PC-9 (cell line): ENCODE results near the gene CITED1. TPM values are rescaled to one million over a fixed set of nuclear protein-coding genes. Genes with fewer than 3 reads are reported as not detected.

Source experiments
- BruUV-seq: library from RNA; stranded (reverse); fragments of 400-500 nt; replicated peaks from 2 replicates; lab custom pipeline; 2021; lab: Mats Ljungman, UMichigan
- CTCF ChIA-PET: fragments of 300-600 bp; sonication (Branson Sonifier 250); formaldehyde crosslinking; loops from one replicate; lab custom pipeline; 2022; ENCODE audit warnings: antibody characterized with exemption; lab: Charles Lee
- POLR2A ChIA-PET: fragments of 300-600 bp; sonication (Branson Sonifier 250); formaldehyde crosslinking; loops from one replicate; lab custom pipeline; 2022; ENCODE audit warnings: antibody characterized with exemption; ENCODE audit not compliant: unreplicated experiment; lab: Charles Lee
- DNase-seq, 2 experiments: peaks; one replicate each; pipeline versions ENCODE4 v3.0.0 to v3.0.0-alpha.2; 2015 to 2022; ENCODE audit warnings: mixed read lengths in 1 of 2
- H2AFZ ChIP-seq: fragments of 200-600 bp; sonication (generic); 2 replicates; pipeline ENCODE4 v1.8.1; 2017; ENCODE audit warnings: antibody characterized with exemption
- H3F3A ChIP-seq: fragments of 200-600 bp; sonication (generic); 2 replicates; pipeline ENCODE4 v1.8.1; 2017; ENCODE audit warnings: antibody characterized with exemption, mild to moderate bottlenecking, low read depth; ENCODE audit not compliant: insufficient read depth
- H3K27ac ChIP-seq: fragments of 200-600 bp; sonication (generic); 2 replicates; pipeline ENCODE4 v1.6.1; 2016; ENCODE audit warnings: mixed run types
- H3K27me3 ChIP-seq: fragments of 200-600 bp; sonication (generic); 2 replicates; pipeline ENCODE4 v1.6.1; 2016; ENCODE audit warnings: low read depth, mixed run types; ENCODE audit not compliant: insufficient read depth
- H3K36me3 ChIP-seq: fragments of 200-600 bp; sonication (generic); 2 replicates; pipeline ENCODE4 v1.6.1; 2016; ENCODE audit warnings: low read depth, mixed run types
- H3K4me1 ChIP-seq: fragments of 200-600 bp; sonication (generic); replicated peaks from 2 replicates; pipeline ENCODE4 v1.6.1; 2016; ENCODE audit warnings: mixed run types; ENCODE audit not compliant: insufficient read depth
- H3K4me2 ChIP-seq: fragments of 200-600 bp; sonication (generic); 2 replicates; pipeline ENCODE4 v1.6.1; 2017; ENCODE audit warnings: mixed run types
- H3K4me3 ChIP-seq: fragments of 200-600 bp; sonication (generic); 2 replicates; pipeline ENCODE4 v1.6.1; 2016; ENCODE audit warnings: mixed run types
- H3K79me2 ChIP-seq: fragments of 200-600 bp; sonication (generic); 2 replicates; pipeline ENCODE4 v1.6.1; 2017; ENCODE audit warnings: low read depth, mixed run types
- H3K9me2 ChIP-seq: fragments of 200-600 bp; sonication (generic); 2 replicates; pipeline ENCODE4 v1.8.1; 2017; ENCODE audit warnings: mild to moderate bottlenecking; ENCODE audit not compliant: insufficient read depth
- H3K9me3 ChIP-seq: fragments of 200-600 bp; sonication (generic); 2 replicates; pipeline ENCODE4 v1.8.1; 2016; ENCODE audit warnings: low read depth; ENCODE audit not compliant: insufficient read depth
- H4K20me1 ChIP-seq: fragments of 200-600 bp; sonication (generic); 2 replicates; pipeline ENCODE4 v1.8.1; 2017; ENCODE audit not compliant: insufficient read depth
- EZH2 ChIP-seq: fragments of 200-600 bp; sonication (generic); IDR thresholded peaks from 2 replicates; pipeline ENCODE4 v1.8.0; 2017; ENCODE audit warnings: antibody characterized with exemption, low read depth
- intact Hi-C: fragments of 100-400 bp; cut with micrococcal nuclease; formaldehyde crosslinking; loops from one replicate; pipeline ENCODE4 v1.10.0; 2022; ENCODE audit not compliant: unreplicated experiment
- total RNA-seq: library from RNA; stranded (reverse); gene quantifications from 2 replicates; pipeline ENCODE4 v1.2.3, GENCODE V29; 2021
- TF ChIP-seq, protein P1 (sequence below): fragments of 200-600 bp; sonication (generic); conservative IDR thresholded peaks from 2 replicates; pipeline ENCODE4 v1.6.1; 2017; ENCODE audit warnings: mixed run types, antibody characterized with exemption, mild to moderate bottlenecking, moderate library complexity

Gene CITED1
- total RNA-seq, 1 experiment from 2014 or later, result not detected

DNA sequence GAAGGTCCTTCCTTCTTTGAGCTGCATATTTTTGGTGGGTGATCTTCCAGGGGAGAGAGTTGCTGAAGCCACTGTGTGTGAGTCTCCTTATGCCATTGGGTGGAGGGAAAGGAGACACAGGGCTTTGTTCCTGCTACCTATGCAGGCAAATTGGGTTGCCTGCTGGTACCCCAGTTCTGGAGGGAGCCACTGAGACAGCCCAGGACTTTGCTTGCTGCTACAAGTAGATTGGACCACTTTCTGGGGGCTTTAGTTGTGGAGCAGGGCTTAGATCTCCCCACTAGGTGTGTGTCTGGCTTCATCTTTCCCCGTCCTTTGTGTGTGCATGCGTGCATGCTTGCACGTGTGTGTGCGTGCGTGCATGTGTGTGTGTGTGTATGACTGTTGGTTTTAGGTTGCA, 10.0 kb downstream of the CITED1 start:
- Histone ChIP-seq H3K79me2 (no peaks in the 10 kb centered on the region), H3K9me2 (no peaks in the 10 kb centered on the region), H3K36me3 (no peaks in the 10 kb centered on the region), H4K20me1 (no peaks in the 10 kb centered on the region), H3K9me3 (no peaks in the 10 kb centered on the region), H2AFZ (no peak overlapping the region), H3K27ac (no peak overlapping the region), H3K4me3 (no peak overlapping the region), H3K27me3 (no peaks in the 10 kb centered on the region), H3K4me2 (no peak overlapping the region), H3K4me1 (no peaks in the 10 kb centered on the region), H3F3A (no peaks in the 10 kb centered on the region)
- TF ChIP-seq, protein P1, sequence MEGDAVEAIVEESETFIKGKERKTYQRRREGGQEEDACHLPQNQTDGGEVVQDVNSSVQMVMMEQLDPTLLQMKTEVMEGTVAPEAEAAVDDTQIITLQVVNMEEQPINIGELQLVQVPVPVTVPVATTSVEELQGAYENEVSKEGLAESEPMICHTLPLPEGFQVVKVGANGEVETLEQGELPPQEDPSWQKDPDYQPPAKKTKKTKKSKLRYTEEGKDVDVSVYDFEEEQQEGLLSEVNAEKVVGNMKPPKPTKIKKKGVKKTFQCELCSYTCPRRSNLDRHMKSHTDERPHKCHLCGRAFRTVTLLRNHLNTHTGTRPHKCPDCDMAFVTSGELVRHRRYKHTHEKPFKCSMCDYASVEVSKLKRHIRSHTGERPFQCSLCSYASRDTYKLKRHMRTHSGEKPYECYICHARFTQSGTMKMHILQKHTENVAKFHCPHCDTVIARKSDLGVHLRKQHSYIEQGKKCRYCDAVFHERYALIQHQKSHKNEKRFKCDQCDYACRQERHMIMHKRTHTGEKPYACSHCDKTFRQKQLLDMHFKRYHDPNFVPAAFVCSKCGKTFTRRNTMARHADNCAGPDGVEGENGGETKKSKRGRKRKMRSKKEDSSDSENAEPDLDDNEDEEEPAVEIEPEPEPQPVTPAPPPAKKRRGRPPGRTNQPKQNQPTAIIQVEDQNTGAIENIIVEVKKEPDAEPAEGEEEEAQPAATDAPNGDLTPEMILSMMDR, result no peak
- no peak for TF ChIP-seq EZH2
- no TSS peak for BruUV-seq
- intact Hi-C loops, result no loop called here
- POLR2A ChIA-PET, result no interaction called here
- CTCF ChIA-PET, result no interaction called here
- DNase-seq, result no peak

DNA sequence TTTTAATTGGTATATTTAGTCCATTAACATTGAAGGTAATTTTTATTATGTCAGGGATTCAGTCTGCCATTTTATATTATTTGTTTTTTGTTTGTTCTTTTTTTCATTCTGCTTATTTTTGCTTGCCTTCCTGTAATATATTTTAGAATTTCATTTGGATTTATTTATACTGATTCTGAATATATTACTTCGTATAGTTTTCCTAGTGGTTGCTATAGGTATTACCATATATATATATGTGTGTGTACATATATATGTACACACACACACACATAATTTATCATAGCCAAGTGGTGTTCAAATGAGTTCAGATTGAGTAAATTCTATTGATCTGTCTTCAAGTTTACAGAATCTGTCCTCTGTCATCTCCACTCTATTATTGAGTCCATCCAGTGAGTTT, 11.2 kb downstream of the CITED1 start:
- no peaks in the 10 kb centered on the region for H4K20me1 ChIP-seq
- intact Hi-C loops, result no loop called here
- no peaks in the 10 kb centered on the region for H3K4me1 ChIP-seq
- H3K27me3 ChIP-seq, result no peaks in the 10 kb centered on the region
- no peak for TF ChIP-seq EZH2
- TF ChIP-seq, protein P1, result peak; percentile 54
- H3K27ac ChIP-seq, result no peak overlapping the region
- no peak overlapping the region for H3K4me3 ChIP-seq
- ChIA-PET CTCF (no interaction called here), POLR2A (no interaction called here)
- peak overlapping the region; percentile 51 for H3K4me2 ChIP-seq
- BruUV-seq, result no TSS peak
- H2AFZ ChIP-seq, result no peak overlapping the region
- no peak for DNase-seq
- no peaks in the 10 kb centered on the region for H3K9me3 ChIP-seq
- H3K79me2 ChIP-seq, result no peaks in the 10 kb centered on the region
- no peaks in the 10 kb centered on the region for H3K9me2 ChIP-seq
- H3K36me3 ChIP-seq, result no peaks in the 10 kb centered on the region
- H3F3A ChIP-seq, result no peaks in the 10 kb centered on the region

DNA sequence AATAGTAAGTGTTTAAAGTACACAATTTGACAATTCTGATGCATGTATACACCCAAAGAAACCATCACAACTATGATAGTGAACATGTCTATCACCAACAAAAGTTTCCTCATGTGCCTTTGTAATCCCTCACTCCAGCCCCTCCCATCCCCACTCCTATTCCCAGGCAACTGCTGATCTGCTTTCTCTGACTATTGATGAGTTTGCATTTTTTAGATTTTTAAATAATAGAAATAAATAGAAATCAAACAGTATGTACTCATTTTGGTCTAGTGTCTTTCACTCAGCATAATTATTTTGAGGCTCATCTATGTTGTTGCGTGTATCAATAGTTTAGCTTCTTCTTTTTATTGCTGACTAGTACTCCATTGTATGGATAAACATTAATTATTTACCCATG, 23.4 kb downstream of the CITED1 start:
- Histone ChIP-seq H3K4me3 (no peak overlapping the region), H3K36me3 (no peaks in the 10 kb centered on the region), H4K20me1 (no peaks in the 10 kb centered on the region), H3K4me2 (no peak overlapping the region), H3K27me3 (no peaks in the 10 kb centered on the region), H3K79me2 (no peaks in the 10 kb centered on the region), H3F3A (no peaks in the 10 kb centered on the region), H2AFZ (no peak overlapping the region), H3K9me3 (no peaks in the 10 kb centered on the region), H3K27ac (no peak overlapping the region), H3K9me2 (no peaks in the 10 kb centered on the region), H3K4me1 (no peaks in the 10 kb centered on the region)
- BruUV-seq, result no TSS peak
- DNase-seq, result no peak
- TF ChIP-seq EZH2, result no peak
- TF ChIP-seq, protein P1, result no peak
- CTCF ChIA-PET, result no interaction called here
- POLR2A ChIA-PET, result no interaction called here
- intact Hi-C loops, result no loop called here
